Daoy (cell line): Measurements from ENCODE around the gene CDX1. TPM values are rescaled to one million over a fixed set of nuclear protein-coding genes. Genes with fewer than 3 reads are reported as not detected.
A peak's percentile ranks its signal among the peaks of the same experiment; 100 is the strongest.

Source experiments
- DNase-seq: peaks from one replicate; pipeline ENCODE4 v3.0.0-alpha.2; 2015; ENCODE audit warnings: low read depth
- total RNA-seq: library from RNA; depleted of rRNA; stranded (reverse); fragments of >200 nt; shearing (Covaris generic); gene quantifications from 2 replicates; pipeline ENCODE4 v1.2.3, GENCODE V29; 2014

CDX1 gene
- total RNA-seq, 1 experiment from 2014 or later, result 0.06 TPM

- peak; percentile 88 for DNase-seq
Observed at GRCh38 chr5:150208187-150209098, 41.9 kb downstream of the CDX1 start.

DNA sequence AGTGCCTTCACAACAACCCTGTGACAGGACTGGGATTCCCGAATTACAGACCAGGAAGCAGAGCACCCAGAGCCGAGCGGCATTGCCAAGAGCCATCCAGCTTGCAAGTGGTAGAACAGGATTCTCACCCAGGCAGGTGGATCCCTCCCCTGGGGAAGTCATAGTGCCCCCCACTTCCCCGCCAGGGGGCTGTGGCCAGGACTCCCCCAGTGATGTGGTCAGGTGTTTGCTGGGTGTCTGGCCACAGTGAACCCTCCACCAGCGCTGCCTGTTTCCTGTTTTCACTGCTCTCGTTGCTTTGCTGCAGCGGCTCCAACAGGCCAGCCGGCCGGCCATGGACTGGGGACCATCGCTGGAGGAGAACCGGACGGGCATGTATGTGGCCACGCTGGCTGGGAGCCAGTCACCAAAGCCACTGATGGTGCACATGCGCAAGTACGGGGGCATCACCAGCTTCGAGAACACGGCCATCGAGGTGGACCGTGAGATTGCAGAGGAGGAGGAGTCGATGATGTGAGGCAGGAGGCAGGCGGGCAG is 42.6 kb downstream of the CDX1 start:
- DNase-seq, result peak; percentile 90

DNA sequence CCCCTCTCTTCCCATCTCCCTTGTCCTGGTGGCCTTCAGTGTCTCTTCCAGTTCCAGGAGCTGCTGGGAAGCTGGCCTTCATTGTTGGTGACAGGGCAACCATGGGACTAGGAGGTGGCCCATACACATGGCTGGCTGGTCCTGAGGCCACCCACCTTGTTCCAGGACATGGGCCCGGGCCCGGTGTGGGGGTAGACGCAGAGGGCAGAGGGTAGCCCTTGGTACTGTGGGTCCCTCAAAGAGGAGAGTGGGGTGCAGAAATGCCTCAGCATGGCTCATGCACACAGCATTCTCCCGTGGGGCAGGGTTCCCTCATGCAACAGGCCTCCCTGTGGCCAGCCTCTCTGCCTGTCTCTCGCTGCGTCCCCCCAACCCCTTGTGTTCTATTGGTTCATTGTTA is 44.1 kb downstream of the CDX1 start:
- no peak for DNase-seq

DNA sequence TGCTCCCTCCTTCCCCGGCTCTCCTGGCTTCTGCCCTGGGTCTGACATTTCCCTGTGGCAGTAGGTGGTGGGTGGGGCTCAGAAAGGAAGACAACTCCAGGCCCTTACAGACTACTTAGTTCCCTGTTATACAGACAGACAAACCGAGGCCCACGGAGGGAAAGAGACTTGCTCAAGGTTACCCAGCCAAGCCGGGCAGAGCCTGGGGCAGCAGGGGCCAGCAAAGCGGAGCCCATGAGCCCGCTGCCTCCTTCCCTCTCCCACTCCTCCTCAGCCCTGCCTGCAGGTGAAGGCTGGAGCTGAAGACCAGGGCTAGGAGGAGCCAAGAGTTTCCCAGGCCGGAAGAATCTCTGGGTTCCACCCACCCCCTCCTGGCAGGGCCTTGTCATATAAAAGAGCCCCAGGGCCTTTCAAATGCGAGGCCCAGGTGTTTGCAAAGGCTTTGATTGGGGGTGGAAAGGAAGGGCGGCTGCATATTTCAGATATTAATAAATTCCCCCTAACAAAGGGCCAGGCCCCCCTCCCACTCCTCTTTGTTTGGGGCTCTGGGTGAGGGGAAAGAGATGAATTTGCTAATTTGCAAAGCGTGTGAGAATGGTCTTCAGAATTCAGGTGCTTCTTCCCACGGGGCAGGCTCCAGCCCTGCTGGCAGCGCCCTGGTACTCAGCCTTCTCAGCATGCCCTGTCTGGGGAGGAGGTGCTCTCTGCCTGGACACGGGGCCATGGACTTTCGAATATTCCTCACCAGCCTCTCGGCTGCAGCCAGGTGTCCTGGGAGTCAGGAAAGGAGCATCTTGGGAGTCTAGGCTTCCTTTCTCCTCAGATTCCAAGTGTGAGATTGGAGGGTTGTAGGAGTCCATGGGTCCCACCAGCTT is 44.8 kb downstream of the CDX1 start:
- DNase-seq, result no peak

- peak; percentile 76 for DNase-seq
Observed at GRCh38 chr5:150213530-150213929, 47.0 kb downstream of the CDX1 start.

- no peak for DNase-seq
Observed at GRCh38 chr5:150214289-150214688, 47.7 kb downstream of the CDX1 start.

GRCh38 chr5:150215979-150216944 is 49.7 kb downstream of the CDX1 start:
- no peak for DNase-seq

DNA sequence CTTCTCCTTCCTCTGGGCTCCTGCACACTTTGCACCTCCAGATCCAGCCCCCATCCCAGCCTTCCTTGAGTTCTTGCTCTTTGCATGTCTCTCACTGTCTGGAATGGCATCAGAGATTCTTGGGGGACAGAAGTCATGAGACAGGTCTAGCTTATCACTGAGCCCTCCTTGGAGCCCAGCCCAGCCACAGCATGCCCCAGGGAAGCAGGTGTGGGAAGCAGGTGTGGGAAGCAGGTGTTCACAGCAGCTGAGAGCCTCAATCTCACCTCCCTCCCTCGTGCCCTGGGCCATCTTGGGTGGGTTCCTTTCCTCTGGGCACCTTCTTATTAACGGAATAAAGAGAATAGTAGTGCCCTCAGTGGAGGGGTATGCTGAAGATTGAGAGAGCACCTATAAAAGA is 50.5 kb downstream of the CDX1 start:
- DNase-seq, result no peak

DNA sequence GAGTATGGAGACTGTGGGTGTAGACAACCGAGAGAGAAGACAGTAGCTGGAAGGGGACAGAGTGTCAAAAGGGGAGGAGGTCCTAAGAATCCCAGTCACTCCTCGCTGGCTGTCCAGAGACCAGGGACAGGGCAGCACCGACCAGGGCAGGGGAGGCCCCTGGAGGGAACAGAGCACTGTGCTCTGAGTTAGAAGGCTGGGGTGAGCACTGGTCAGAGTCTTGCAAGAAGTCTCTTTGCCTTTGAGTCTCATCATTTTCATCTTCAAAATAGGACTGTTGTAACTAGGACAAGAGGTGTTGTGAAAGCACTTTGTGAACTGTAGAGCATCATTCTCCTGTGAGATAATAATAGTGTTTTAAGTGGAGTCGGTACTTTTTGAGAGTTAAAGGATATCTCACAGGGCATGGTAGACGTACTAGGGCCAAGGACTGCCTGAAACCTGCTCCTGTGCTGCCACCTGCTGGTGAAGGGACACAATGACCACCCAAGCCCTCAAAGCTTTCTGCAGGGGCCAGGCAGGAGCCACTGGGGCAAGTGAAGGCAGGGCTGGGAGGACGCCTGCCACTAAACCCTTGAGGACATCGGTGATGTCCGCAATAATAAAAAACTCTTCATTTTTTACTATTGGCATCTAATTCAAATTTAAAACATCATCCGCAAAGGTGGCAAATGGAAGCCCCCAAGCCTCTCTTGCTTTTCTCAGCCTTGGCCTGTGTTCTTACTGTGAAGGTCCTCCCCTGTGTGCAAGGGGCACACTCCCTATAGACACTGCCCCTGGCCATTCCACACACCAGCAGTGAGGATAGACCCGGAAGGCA is 51.5 kb downstream of the CDX1 start:
- peak; percentile 88 for DNase-seq

DNA sequence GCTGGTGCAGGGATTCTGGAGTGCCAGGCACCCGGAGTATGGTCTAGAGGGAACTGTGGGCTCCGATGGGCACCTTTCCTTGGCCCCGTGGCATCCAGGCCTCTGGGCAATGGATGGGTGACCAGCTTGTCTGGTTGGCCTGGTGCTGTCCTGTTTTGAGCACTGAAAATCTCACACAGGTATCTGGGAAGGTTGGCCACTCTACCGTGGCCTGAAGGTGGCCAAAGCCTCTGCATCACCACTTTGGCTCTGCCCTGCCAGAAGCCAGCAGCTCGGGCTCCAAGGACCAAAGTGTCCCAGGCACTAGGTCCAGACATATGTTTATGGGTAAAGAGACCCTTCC is 52.1 kb downstream of the CDX1 start:
- no peak for DNase-seq

- DNase-seq, result no peak
Observed at GRCh38 chr5:150219142-150219541, 52.6 kb downstream of the CDX1 start.

DNA sequence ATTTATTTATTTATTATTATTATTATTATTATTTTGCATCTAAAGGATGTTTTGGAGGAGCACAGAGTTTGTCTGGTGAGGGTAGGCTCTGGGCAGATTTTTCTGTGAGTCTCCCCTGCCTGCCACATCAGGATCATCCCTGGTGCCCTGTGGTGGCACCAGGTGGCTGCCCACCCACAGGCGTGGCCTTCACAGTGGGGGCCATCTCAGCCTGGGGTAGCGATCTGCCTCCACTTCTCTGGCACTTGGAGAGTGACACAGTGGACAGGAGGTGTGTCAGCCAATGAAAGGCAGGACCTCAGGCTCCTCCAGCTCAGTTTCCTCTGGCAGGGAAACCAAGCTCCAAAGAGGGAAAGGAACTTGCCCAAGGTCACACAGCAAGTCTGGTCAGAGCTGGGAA is 53.3 kb downstream of the CDX1 start:
- DNase-seq, result no peak

- no peak for DNase-seq
Observed at GRCh38 chr5:150221471-150221870, 54.9 kb downstream of the CDX1 start.

- no peak for DNase-seq
Observed at GRCh38 chr5:150222906-150223305, 56.3 kb downstream of the CDX1 start.

- DNase-seq, result no peak
Observed at GRCh38 chr5:150223474-150223873, 56.9 kb downstream of the CDX1 start.

DNA sequence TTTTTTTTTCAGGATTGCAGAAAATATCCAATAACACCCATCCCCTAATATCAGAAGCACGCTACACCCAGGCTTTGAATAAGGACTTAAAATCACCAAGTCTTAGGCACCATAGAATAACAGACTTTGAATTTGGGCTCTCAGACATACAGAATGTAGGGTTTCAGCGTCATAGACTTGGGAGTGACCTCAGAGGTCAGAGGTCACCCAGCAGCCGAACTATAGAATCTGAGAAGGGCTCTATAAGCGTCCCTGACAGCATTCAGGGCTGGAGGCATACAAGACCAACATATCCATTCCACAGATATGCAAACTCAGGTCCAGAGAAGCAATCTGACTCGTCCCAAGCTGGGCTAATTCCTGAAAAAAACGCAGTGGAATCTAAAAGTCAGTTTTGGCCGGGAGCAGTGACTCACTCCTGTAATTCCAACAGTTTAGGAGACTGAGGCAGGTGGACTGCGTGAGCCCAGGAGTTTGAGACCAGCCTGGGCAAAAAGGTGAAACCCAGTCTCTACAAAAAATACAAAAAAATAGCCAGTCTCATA is 58.0 kb downstream of the CDX1 start:
- no peak for DNase-seq

DNA sequence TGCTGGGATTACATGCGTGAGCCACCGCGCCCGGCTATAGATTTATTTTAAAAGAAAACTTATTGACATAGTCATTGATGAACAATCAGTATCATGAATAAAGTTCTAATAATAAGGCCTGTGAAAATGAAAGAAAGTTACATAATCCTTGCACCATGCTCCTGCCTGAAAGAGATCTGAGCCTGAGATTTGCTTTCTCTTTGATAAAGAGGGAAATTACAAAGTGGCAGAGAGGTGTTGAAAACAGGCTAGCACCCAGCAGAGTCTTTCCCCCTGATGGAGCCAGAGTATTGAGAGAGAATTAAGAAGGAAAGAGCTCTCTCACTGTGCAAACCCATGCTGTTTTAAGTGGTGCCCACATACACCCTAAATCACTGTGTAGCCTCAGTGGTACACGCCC is 60.5 kb downstream of the CDX1 start:
- DNase-seq, result no peak

DNA sequence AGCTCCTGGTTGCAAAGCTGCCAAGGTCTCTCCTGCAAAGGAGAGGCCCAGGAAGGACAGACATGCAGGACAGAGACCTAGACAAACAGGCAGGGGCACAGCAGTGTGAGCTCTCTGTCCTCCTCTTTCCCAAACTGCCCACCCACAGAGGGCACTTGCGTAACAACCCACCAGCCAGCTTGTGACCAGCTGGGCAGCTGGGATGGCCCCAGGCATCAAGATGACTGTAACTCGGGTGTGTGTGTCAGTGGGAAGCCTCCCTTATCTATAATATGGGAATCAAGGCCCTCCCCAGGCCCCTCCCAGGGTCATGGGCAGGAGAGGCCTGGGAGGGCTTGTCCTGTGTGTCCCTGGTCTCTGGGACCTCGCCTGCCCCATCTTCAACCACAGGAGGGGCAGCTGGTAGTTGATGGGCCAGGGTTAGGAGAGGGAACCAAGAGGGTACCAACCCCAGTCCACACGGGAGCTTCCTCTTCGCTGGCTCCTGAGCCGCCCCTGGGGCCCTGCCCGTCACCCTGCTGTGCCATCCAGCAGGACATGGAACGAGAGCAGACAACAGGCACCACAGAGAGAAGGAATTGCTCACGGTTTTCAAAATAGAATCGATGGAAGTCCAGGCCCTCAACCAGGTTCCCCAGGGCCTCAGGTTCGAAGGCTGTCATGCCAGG is 61.2 kb downstream of the CDX1 start:
- DNase-seq, result no peak

- no peak for DNase-seq
Observed at GRCh38 chr5:150229571-150229970, 63.0 kb downstream of the CDX1 start.

DNA sequence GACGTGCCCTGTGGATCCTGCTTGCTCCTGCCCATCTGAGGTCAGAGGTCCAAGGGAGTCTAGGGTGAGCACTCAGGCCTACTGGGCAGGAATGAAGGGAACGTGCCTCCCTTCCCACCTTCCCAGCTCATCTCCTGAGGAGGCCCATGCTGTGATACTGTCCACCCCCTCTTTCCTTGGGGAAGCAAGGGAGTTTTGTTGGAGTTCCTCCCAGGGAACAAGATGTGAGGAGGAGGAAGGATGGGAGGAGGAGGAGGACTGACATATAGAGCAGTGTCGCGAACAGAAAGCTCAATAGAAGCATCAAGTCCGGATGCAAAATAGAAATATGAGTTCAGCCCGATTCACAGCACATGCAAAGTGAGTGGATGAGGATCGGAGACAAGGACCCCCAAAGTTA is 64.3 kb downstream of the CDX1 start:
- no peak for DNase-seq
